Ovary (tissue), 3 donors: ENCODE data around the gene APOC4.

Experiments used
- CTCF ChIP-seq, 3 donors: fragments of 450-650 bp in 2 of 3; fragments of 200-600 bp in 1 of 3; IDR thresholded peaks; one replicate each; pipeline versions ENCODE4 v1.5.1 to v1.8.0; 2016 to 2022; ENCODE audit warnings: antibody characterized with exemption in 3 of 3, mild to moderate bottlenecking in 1 of 3
- POLR2A ChIP-seq: fragments of 450-650 bp; IDR thresholded peaks from one replicate; pipeline ENCODE4 v1.6.1; 2017; ENCODE audit warnings: antibody characterized with exemption, mild to moderate bottlenecking, moderate library complexity
- donor health status: DM: no; HTN: no; CAD: no.

GRCh38 chr19:44990459-44990858 is 48.4 kb downstream of the APOC4 start:
- TF ChIP-seq POLR2A, result no peak
- TF ChIP-seq CTCF (IDR thresholded peaks at IDR 0.05), result no peak
